NCI-H748 (cell line): ENCODE data around the gene APBA1.

ENCODE experiments used
- DNase-seq: peaks from one replicate; lab custom pipeline; 2025; ENCODE audit not compliant: unreplicated experiment; lab: John Stamatoyannopoulos, UW

APBA1 gene

GRCh38 chr9:69535911-69536310 is 136.3 kb downstream of the APBA1 start:
- DNase-seq: no peak

DNA sequence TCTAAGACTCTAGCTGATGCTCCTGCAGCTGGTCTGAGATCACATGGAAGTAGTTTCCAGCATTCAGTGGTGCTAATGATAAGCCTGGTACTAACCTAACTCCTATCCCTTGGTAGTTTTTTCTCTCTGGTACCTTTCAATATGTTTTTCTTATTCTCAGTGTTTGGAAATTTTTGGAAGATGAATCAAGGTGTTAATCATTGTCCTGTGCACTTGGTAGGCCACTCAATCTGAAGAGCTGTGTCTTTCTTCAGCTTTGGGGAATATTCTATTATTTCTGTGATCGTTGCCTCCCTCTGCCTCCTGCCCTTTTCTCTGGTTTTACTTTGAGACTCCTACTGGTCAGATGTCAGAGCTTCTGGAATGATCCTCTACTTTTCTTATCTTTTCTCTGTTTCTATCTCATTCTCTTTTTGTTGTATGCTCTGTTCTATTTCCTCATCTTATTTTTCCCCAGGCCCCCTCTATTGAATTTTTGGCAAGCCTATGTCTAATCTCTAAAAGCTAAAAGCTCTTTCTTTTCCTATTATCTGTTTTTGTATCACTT is 136.8 kb downstream of the APBA1 start:
- no peak for DNase-seq

DNA sequence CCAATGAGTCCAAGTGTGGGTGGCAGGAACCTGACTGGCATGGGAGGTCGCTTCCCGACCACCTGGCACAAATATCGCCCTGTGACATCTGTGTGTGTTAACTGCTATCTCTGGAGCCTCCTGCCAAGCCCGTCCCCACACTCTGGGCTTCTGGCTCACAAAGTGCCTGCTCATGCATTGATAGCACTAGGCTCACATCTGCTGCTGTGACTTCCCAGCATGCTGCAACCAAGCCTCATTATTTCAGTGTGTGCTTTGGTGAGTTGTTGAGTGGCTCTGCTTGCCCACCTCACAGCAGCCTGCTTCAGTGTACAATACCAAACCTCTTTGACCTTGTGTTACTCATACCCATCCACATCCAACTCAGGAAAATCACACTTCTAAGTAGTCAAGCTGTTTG is 139.8 kb downstream of the APBA1 start:
- peak; percentile 88 for DNase-seq

- peak; percentile 48 for DNase-seq
Observed at GRCh38 chr9:69527454-69527853, 144.7 kb downstream of the APBA1 start.

- DNase-seq: no peak
Observed at GRCh38 chr9:69526699-69527098, 145.5 kb downstream of the APBA1 start.

- no peak for DNase-seq
Observed at GRCh38 chr9:69519470-69520240, 152.5 kb downstream of the APBA1 start.

- DNase-seq: no peak
Observed at GRCh38 chr9:69516353-69517322, 155.5 kb downstream of the APBA1 start.

DNA sequence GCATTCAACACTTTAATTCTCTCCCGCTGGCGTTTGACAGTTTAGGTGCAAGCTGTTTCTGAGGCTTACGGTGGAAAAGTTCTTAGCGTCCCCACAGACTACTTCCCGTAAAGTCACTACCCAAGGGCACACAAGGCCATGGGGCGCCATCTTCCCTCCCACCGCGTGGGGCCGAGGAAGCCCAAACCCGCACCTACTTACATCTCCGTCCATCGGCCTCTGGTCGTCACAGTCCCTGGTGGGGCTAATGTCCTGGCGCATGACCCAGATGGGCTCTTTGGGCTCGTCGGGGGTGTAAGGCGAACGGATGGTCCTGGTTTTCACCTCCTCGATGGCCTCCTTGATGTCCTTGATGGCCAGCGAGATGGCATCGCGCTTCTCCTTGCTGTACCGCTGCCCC is 156.4 kb downstream of the APBA1 start:
- no peak for DNase-seq

DNA sequence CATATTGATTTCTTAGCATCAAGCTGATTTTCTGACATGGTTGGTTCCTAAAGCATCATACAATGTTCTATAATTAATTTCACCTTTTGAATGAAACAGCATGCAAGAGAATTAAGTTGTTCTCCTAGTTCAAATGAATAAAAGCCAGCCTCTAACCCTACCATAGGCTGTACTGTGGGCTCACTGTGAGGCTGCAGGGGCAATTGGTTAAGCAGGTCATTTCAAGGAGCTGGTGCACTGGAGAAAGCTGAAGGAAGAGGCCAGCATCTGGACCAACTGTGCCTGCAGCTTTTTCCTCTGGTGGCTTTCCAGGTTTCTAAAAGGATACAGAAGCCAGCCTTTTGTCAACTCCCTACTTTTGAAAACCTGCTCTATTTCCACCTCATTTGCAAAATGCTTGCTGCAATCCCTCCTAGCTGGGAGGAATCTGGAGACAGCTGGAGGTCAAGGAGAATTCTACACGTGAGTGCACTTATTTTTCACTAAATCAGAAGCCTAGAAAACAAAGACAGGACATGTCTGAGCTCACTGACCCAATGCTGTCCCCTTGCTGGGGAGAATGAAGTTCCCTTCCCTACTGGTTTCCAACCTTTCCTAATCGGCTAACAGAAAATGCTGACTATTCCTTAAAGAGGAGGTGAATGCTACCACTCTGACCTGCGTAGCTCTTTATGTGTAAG is 158.9 kb downstream of the APBA1 start:
- no peak for DNase-seq

DNA sequence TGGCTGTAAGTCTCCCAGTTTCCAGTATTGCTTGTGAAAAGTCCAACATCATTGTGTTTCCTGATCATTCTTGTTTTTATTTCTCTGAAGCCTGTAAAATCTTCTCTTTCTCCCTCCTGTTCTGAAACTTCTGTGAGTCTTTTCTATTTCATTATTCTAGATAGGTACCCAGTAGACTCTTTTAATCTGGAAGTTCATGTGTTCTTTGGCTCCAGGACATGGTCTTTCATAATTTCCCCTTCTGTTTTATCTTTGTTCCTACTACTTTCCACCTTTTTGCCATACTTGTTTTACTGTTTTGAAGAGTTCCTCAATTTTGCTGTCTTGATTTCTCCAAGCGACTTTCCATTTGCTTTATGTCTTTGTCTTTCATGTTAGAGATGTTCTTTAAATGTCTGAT is 168.1 kb downstream of the APBA1 start:
- DNase-seq: no peak

DNA sequence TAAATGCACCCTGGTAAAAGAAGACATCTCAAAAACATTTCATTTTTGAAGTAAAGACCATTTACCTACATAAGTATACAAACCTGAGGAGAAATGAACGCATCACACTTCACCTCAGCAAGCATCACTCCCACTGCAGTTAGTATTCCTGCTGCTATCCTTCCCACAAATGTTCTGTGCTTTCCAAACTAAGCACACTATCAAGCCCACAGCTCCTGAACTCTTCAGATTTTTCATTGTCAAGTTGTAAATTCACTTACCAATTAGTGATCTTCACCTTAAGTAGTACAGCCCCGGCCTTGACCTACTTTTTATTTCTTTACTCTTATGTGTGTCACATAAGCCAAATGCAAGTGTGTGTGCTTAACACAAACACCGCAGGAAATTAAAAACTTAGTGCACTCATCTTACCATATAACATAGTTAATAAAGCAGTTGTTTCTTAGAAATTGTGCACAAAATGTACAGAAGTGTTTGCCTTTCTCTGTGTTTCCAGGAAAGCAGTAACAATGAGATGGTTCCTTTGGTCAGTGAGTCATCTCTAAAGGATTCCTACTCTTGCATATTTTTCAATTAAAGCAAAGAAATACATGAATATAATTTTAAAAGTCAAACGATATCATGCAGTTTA is 169.4 kb downstream of the APBA1 start:
- DNase-seq: no peak

- DNase-seq: no peak
Observed at GRCh38 chr9:69500896-69501295, 171.3 kb downstream of the APBA1 start.

- DNase-seq: peak; percentile 46
Observed at GRCh38 chr9:69499959-69500358, 172.2 kb downstream of the APBA1 start.

DNA sequence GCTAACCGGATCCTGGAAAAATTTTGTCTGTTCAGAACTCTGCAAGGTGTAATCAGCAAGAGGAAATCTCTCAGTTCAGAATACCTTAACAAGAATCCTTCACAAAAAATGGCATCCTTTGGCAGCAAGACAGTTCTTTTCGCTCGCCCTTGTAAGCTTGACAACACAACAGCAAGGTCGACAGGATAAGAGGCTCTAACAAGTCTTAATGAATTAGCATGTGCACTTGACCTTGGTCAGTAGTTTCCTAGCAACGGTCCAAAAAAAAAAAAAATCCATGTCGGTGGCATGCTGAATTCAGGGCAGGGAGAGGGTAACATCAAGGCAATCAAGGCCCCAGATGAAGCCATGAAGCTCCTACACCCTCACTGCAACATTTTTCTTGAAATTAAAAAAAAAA is 172.8 kb downstream of the APBA1 start:
- peak; percentile 70 for DNase-seq

GRCh38 chr9:69498470-69498869 is 173.7 kb downstream of the APBA1 start:
- no peak for DNase-seq

GRCh38 chr9:69497816-69498215 is 174.4 kb downstream of the APBA1 start:
- DNase-seq: no peak

DNA sequence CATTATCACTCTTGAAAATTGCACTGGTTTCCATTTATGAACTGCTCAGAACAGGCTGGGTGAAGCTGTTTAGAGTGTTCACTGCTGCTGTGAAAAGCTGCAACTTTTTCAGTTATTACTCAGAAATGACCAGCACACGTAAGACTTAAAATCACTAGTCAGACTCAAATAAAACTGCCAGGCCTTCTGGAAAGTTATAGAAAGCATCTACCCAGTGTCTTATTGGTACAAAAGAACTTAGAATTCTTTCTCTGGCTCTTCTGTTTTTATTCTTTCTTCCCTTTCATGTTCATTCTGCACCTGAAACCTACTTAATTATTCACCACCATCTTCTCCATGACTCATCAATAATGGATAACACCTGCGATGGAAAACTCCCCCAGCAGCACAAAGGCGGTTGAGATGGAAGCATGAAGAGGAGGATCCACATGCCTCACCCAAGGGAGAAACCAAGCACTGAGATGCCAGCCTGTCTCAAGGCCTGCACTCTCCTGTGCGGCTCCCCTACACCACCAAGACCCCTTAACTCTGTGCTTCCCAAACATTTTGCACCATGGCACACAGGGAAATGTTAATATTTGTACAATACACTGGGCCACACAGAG is 175.2 kb downstream of the APBA1 start:
- DNase-seq: no peak

DNA sequence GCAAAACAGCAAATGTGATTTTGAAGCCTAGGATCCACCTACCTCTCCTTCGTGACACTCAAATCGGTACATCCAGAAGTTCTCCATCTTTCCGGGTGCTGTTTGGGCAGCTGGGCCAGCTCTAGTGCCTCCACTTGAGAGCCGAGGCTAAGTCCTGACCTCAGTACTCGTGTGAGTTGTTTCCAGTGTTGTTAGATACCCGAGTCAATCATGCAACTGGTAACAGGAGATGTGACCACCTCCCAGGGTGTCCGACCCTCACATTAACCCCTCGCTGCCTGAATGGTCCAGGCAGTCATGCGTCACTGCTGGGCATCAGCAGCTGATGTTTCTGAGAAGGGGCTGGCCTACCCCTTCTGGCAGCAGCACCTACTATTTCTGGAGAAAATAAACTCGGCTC is 176.9 kb downstream of the APBA1 start:
- peak; percentile 13 for DNase-seq

DNA sequence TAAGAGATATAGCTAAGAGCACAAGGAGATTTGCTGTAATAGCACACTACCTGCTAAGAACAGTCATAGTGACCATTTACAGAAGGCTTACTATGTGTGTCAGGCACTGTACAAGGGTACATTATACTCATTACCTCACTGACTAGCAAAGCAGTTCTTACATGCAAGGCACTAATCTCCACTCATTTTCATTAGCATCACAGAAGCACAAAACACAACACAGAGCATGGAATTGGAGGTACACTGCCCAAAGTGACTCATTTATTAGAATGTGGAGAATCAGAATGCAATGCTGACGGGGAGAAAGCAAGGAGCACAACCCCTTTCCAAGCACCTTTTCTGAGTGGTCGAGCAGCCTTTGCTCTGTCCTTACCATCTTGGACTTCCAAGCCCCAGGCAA is 177.4 kb downstream of the APBA1 start:
- DNase-seq: no peak

GRCh38 chr9:69494208-69494607 is 178.0 kb downstream of the APBA1 start:
- DNase-seq: no peak
